H9 (cell line): ENCODE results near the gene SERPINE1. TPM values are rescaled to one million over a fixed set of nuclear protein-coding genes. Genes with fewer than 3 reads are reported as not detected.

Source experiments
- DNase-seq: peaks from one replicate; pipeline ENCODE4 v3.0.0-alpha.2; 2017
- H2AFZ ChIP-seq: one replicate; pipeline ENCODE4 v1.6.1; 2013; ENCODE audit warnings: mild to moderate bottlenecking, low read length, control low read depth, moderate library complexity
- H2AK5ac ChIP-seq: 2 replicates; pipeline ENCODE4 v1.6.1; 2013; ENCODE audit warnings: low read length, control low read depth, mixed read lengths; ENCODE audit not compliant: insufficient read length
- H2BK120ac ChIP-seq: one replicate; pipeline ENCODE4 v1.6.1; 2013; ENCODE audit warnings: low read depth, mild to moderate bottlenecking, low read length, control low read depth, inconsistent platforms; ENCODE audit not compliant: poor library complexity, severe bottlenecking
- H2BK12ac ChIP-seq: 2 replicates; pipeline ENCODE4 v1.6.1; 2013; ENCODE audit warnings: low read length, control low read depth, mixed read lengths, low read depth; ENCODE audit not compliant: insufficient read length
- H2BK15ac ChIP-seq: 2 replicates; pipeline ENCODE4 v1.6.1; 2013; ENCODE audit warnings: low read depth, low read length, control low read depth
- H2BK20ac ChIP-seq: one replicate; pipeline ENCODE4 v1.6.1; 2013; ENCODE audit warnings: low read depth, mild to moderate bottlenecking, low read length, control low read depth, inconsistent platforms; ENCODE audit not compliant: poor library complexity, severe bottlenecking
- H2BK5ac ChIP-seq: 2 replicates; pipeline ENCODE4 v1.6.1; 2013; ENCODE audit warnings: low read length, control low read depth, mixed read lengths; ENCODE audit not compliant: insufficient read length
- H3K14ac ChIP-seq: 2 replicates; pipeline ENCODE4 v1.6.1; 2013; ENCODE audit warnings: low read length, control low read depth; ENCODE audit not compliant: insufficient read depth
- H3K18ac ChIP-seq: 2 replicates; pipeline ENCODE4 v1.6.1; 2013; ENCODE audit warnings: low read depth, mild to moderate bottlenecking, mixed read lengths, low read length, control low read depth; ENCODE audit not compliant: insufficient read length
- H3K23ac ChIP-seq: 2 replicates; pipeline ENCODE4 v1.6.1; 2013; ENCODE audit warnings: low read length, control low read depth, mixed read lengths, low read depth; ENCODE audit not compliant: insufficient read length
- H3K23me2 ChIP-seq: 2 replicates; pipeline ENCODE4 v1.6.1; 2013; ENCODE audit warnings: low read depth, mild to moderate bottlenecking, mixed read lengths, low read length, control low read depth; ENCODE audit not compliant: insufficient read length, poor library complexity, severe bottlenecking
- H3K27ac ChIP-seq: 2 replicates; pipeline ENCODE4 v1.5.1; 2013; ENCODE audit warnings: low read length, control low read depth, mixed read lengths, low read depth; ENCODE audit not compliant: insufficient read length
- H3K27me3 ChIP-seq: 2 replicates; pipeline ENCODE4 v1.6.1; 2013; ENCODE audit warnings: low read length, control low read depth, inconsistent platforms; ENCODE audit not compliant: insufficient read depth
- H3K4ac ChIP-seq: 2 replicates; pipeline ENCODE4 v1.6.1; 2013; ENCODE audit warnings: low read depth, mild to moderate bottlenecking, control low read depth, inconsistent platforms, low read length, moderate library complexity
- H3K4me1 ChIP-seq: 2 replicates; pipeline ENCODE4 v1.6.1; 2013; ENCODE audit warnings: low read length, control low read depth, inconsistent platforms; ENCODE audit not compliant: insufficient read depth
- H3K4me2 ChIP-seq: 2 replicates; pipeline ENCODE4 v1.6.1; 2013; ENCODE audit warnings: low read length, control low read depth, mixed read lengths; ENCODE audit not compliant: insufficient read length, insufficient read depth
- H3K56ac ChIP-seq: 2 replicates; pipeline ENCODE4 v1.6.1; 2013; ENCODE audit warnings: low read depth, mild to moderate bottlenecking, mixed read lengths, low read length, control low read depth; ENCODE audit not compliant: insufficient read length
- H3K79me1 ChIP-seq: 2 replicates; pipeline ENCODE4 v1.6.1; 2013; ENCODE audit warnings: low read depth, mild to moderate bottlenecking, moderate library complexity, low read length, control low read depth, inconsistent platforms; ENCODE audit not compliant: insufficient read depth, poor library complexity, severe bottlenecking
- H3K79me2 ChIP-seq: 2 replicates; pipeline ENCODE4 v1.6.1; 2013; ENCODE audit warnings: low read length, control low read depth, inconsistent platforms; ENCODE audit not compliant: insufficient read depth
- H3K9ac ChIP-seq: 2 replicates; pipeline ENCODE4 v1.6.1; 2013; ENCODE audit warnings: low read length, control low read depth, mixed read lengths; ENCODE audit not compliant: insufficient read length; ENCODE audit errors: extremely low read depth
- H3K9me3 ChIP-seq: one replicate; pipeline ENCODE4 v1.6.1; 2013; ENCODE audit warnings: low read depth, low read length, inconsistent platforms; ENCODE audit not compliant: control insufficient read depth
- H3T11ph ChIP-seq: one replicate; pipeline ENCODE4 v1.6.1; 2013; ENCODE audit warnings: mild to moderate bottlenecking, low read length, control low read depth, inconsistent platforms
- H4K20me1 ChIP-seq: one replicate; pipeline ENCODE4 v1.6.1; 2013; ENCODE audit not compliant: control insufficient read depth, insufficient read length, insufficient read depth
- H4K5ac ChIP-seq: 2 replicates; pipeline ENCODE4 v1.6.1; 2013; ENCODE audit warnings: low read depth, mild to moderate bottlenecking, mixed read lengths, low read length, control low read depth; ENCODE audit not compliant: insufficient read length
- H4K8ac ChIP-seq: replicated peaks from 2 replicates; pipeline ENCODE4 v1.6.1; 2013; ENCODE audit warnings: low read length, control low read depth, mixed read lengths, low read depth; ENCODE audit not compliant: insufficient read length
- H4K91ac ChIP-seq: 2 replicates; pipeline ENCODE4 v1.6.1; 2013; ENCODE audit warnings: low read depth, mild to moderate bottlenecking, moderate library complexity, mixed read lengths, low read length, control low read depth; ENCODE audit not compliant: insufficient read length
- H3K27ac Mint-ChIP-seq, 3 experiments: 2 replicates in 2 of 3; 3 replicates in 1 of 3; pipeline ENCODE4 v1.8.0; 2020 to 2021; ENCODE audit warnings: mixed read lengths in 3 of 3, mild to moderate bottlenecking in 1 of 3, moderate library complexity in 1 of 3
- H3K27me3 Mint-ChIP-seq: 2 replicates; pipeline ENCODE4 v1.8.0; 2021; ENCODE audit warnings: low read depth, mild to moderate bottlenecking, moderate library complexity, mixed read lengths
- H3K36me3 Mint-ChIP-seq, 3 experiments: 2 replicates in 2 of 3; 3 replicates in 1 of 3; pipeline ENCODE4 v1.8.0; 2020 to 2021; ENCODE audit warnings: low read depth in 3 of 3, mixed read lengths in 3 of 3; ENCODE audit not compliant: insufficient read depth in 1 of 3
- H3K4me1 Mint-ChIP-seq, 2 experiments: 2 replicates each; pipeline ENCODE4 v1.8.0; 2020; ENCODE audit warnings: mixed read lengths in 2 of 2
- H3K4me3 Mint-ChIP-seq, 2 experiments: 2 replicates in 1 of 2; 3 replicates in 1 of 2; pipeline ENCODE4 v1.8.0; 2020 to 2021; ENCODE audit warnings: mild to moderate bottlenecking in 2 of 2, mixed read lengths in 2 of 2, moderate library complexity in 1 of 2
- H3K9me3 Mint-ChIP-seq, 2 experiments: 2 replicates in 1 of 2; 3 replicates in 1 of 2; pipeline ENCODE4 v1.8.0; 2020; ENCODE audit warnings: mild to moderate bottlenecking in 2 of 2, mixed read lengths in 2 of 2, moderate library complexity in 1 of 2
- WGBS: extraction: QIAGEN DNeasy Blood & Tissue Kit; methylation state at CpG from one replicate; pipeline ENCODE4 v1.1.7; 2013; ENCODE audit warnings: missing lambda C conversion rate, low lambda C conversion rate, mixed read lengths; ENCODE audit not compliant: insufficient read length; ENCODE audit errors: extremely low coverage; 5-methylcytosine and 5-hydroxymethylcytosine counted together
- total RNA-seq: library from RNA; stranded (reverse); gene quantifications from 2 replicates; pipeline ENCODE4 v1.2.1, GENCODE V29; 2021
- TF ChIP-seq, protein P1 (sequence below): fragments of 200-600 bp; sonication (generic); conservative IDR thresholded peaks from 3 replicates; pipeline ENCODE4 v1.8.0; 2021; ENCODE audit warnings: antibody characterized with exemption, mild to moderate bottlenecking

The SERPINE1 gene
- total RNA-seq, 1 experiment from 2014 or later = 11.5 TPM

DNA sequence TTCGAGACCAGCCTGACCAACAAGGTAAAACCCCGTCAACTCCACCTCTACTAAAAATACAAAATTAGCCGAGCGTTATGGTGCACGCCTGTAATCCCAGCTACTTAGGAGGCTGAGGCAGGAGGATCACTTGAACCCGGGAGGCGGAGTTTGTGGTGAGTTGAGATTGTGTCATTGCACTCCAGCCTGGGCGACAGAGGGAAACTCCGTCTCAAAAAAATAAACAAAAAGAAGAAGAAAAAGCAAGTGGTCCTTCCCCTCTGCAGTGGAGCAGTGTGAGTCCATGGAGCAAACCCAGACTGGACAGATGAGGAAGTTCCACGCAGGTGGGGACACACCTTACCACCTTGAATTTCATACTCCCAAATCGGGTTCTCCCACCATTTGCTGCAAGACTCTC lies 13.1 kb upstream of the SERPINE1 start:
- H3K9ac ChIP-seq = no peak overlapping the region
- Mint-ChIP-seq H3K36me3 (no peaks in the 10 kb centered on the region; a peak in 1 of 7 replicates), H3K27ac (no peak overlapping the region), H3K9me3 (no peaks in the 10 kb centered on the region), H3K4me3 (no peak overlapping the region), H3K27me3 (no peaks in the 10 kb centered on the region), H3K4me1 (peaks cover 4 to 9% of the 10 kb centered on the region in 2 experiments; a peak in 2 of 4 replicates)
- no peak overlapping the region for H4K91ac ChIP-seq
- no peak overlapping the region for H2BK120ac ChIP-seq
- no peak overlapping the region for H2BK12ac ChIP-seq
- H3K79me1 ChIP-seq = no peaks in the 10 kb centered on the region
- H2AFZ ChIP-seq = no peak overlapping the region
- H3K27ac ChIP-seq = no peak overlapping the region
- no peak overlapping the region for H3K23ac ChIP-seq
- no CpG with 5 or more reads among the region's 11 CpGs for WGBS
- no peak overlapping the region for H2AK5ac ChIP-seq
- no peak overlapping the region for H4K8ac ChIP-seq
- H4K20me1 ChIP-seq = no peaks in the 10 kb centered on the region
- no peaks in the 10 kb centered on the region; the same call in 1 of the 2 replicates for H3K4me1 ChIP-seq
- H4K5ac ChIP-seq = no peak overlapping the region
- no peak for DNase-seq
- H3T11ph ChIP-seq = no peak overlapping the region
- no peaks in the 10 kb centered on the region for H3K9me3 ChIP-seq
- no peak overlapping the region for H3K4me2 ChIP-seq
- no peak overlapping the region for H3K14ac ChIP-seq
- no peak overlapping the region for H3K4ac ChIP-seq
- H3K79me2 ChIP-seq = no peaks in the 10 kb centered on the region
- H2BK15ac ChIP-seq = no peak overlapping the region
- no peak overlapping the region for H3K18ac ChIP-seq
- no peak overlapping the region for H2BK5ac ChIP-seq
- H3K56ac ChIP-seq = no peak overlapping the region
- H3K27me3 ChIP-seq = no peaks in the 10 kb centered on the region
- TF ChIP-seq, protein P1, sequence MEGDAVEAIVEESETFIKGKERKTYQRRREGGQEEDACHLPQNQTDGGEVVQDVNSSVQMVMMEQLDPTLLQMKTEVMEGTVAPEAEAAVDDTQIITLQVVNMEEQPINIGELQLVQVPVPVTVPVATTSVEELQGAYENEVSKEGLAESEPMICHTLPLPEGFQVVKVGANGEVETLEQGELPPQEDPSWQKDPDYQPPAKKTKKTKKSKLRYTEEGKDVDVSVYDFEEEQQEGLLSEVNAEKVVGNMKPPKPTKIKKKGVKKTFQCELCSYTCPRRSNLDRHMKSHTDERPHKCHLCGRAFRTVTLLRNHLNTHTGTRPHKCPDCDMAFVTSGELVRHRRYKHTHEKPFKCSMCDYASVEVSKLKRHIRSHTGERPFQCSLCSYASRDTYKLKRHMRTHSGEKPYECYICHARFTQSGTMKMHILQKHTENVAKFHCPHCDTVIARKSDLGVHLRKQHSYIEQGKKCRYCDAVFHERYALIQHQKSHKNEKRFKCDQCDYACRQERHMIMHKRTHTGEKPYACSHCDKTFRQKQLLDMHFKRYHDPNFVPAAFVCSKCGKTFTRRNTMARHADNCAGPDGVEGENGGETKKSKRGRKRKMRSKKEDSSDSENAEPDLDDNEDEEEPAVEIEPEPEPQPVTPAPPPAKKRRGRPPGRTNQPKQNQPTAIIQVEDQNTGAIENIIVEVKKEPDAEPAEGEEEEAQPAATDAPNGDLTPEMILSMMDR = no peak
- H3K23me2 ChIP-seq = no peaks in the 10 kb centered on the region
- no peak overlapping the region for H2BK20ac ChIP-seq
